Measurements from ENCODE around the gene NRXN2. TPM values are rescaled to one million over a fixed set of nuclear protein-coding genes. Genes with fewer than 3 reads are reported as not detected.

NRXN2 gene
- total and polyA plus RNA-seq, 7 donors, result 0.44 to 5.2 (median 1.9) TPM

DNA sequence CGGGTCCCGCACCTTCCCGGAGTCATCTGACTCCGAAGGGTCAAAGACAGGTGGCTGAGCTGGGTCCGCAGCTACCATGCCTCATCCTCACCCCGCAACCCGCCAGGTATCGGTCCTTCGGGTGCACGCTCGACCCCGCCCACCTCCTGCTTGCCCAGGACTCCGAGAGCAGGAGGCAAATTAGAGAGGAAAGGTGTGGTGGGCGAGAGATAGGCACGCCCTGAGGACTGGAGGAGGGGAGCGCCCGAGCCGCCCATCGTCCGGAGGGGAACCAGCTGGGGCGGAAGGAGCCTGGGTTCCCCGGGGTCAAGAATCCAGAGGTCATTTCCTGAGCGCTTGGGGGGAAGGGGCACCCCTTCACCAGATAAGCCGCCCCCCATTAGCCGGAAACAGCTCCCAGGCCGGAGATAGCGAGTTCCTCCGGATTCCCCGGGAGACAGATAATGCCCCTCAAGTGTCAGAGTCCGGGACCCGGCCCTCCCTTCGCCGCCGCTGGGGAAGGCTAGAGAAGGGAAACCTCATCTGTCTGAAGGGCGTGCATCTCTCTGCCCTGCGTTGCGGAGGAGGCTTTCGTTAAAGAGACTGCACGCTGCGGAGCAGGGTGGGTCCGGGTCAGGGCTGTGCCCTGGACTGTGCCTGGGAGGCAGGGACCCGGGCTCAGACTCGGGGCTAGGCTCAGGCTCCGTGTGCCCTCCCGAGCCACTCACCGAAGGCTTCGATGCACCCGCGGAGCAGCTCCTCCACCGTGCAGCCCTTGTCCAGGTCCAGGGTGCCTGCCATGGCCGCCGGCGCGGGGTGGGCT is 19.3 kb upstream of the NRXN2 start:
- H3K9me3 ChIP-seq, result no peaks in the 10 kb centered on the region
- H3K27me3 ChIP-seq (ENCODE audit: insufficient read depth in 3 of 3, low read length in 2 of 3), result no peaks in the 10 kb centered on the region
- WGBS, 3 donors, result 23 to 30% (median 23%) methylated on average over 44 to 54 of the region's 54 CpGs
- ATAC-seq (peak in 1 of 4 donors; percentile 2), DNase-seq (no peak)
- H3K4me1 ChIP-seq, result peaks cover 40% of the 10 kb centered on the region
- intact Hi-C loops (cut with DNase I), result loop anchor here in 1 of 2 donors (5.0 kb wide), 1 partner anchor 55 kb away; no protein-coding TSS in a partner anchor
- H3K4me3 ChIP-seq, result peak overlapping the region; percentile 76
- H3K27ac ChIP-seq, result peak overlapping the region; percentile 82
- TF ChIP-seq, protein P1, sequence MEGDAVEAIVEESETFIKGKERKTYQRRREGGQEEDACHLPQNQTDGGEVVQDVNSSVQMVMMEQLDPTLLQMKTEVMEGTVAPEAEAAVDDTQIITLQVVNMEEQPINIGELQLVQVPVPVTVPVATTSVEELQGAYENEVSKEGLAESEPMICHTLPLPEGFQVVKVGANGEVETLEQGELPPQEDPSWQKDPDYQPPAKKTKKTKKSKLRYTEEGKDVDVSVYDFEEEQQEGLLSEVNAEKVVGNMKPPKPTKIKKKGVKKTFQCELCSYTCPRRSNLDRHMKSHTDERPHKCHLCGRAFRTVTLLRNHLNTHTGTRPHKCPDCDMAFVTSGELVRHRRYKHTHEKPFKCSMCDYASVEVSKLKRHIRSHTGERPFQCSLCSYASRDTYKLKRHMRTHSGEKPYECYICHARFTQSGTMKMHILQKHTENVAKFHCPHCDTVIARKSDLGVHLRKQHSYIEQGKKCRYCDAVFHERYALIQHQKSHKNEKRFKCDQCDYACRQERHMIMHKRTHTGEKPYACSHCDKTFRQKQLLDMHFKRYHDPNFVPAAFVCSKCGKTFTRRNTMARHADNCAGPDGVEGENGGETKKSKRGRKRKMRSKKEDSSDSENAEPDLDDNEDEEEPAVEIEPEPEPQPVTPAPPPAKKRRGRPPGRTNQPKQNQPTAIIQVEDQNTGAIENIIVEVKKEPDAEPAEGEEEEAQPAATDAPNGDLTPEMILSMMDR (IDR thresholded peaks at IDR 0.05), result no peak
- H3K36me3 ChIP-seq (ENCODE audit: insufficient read depth in 1 of 2, low read depth in 1 of 2), result peaks cover 0 to 7% of the 10 kb centered on the region in 2 donors

DNA sequence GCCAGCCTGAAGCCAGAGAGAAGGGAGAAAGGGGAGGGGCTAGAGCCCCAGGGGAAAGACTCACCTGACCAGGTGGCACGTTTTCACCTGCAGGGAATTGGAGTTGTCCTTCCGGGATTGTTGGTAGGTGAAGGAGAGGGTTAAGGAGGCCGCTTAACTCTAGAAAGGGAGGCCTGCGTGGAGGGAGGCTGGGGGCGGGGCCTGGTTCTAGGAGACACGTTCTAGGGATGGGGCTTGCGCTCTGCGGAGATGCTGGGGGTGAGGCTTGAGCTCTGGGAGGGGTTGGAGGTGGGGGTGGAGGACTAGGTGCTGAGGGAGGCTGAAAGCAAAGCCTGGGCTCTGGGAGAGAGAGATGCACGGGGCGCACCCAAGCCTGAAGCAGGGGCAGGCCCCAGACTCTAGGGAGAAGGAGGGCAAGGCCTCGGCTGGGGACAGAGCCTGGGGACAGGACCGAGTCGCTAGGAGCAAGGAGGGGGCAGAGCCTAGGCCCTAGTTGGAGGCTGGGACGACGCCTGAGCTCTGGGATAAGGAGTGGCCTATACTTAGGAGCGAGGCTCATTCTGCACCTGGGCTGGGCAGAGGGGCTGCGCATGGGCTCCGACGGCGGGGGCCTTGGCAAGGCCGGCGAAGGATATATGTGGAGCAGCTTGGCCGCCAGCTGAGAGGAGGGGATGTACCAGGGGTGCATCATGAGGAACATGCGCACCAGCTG is 18.5 kb upstream of the NRXN2 start:
- DNase-seq, result no peak
- no peak overlapping the region for H3K27ac ChIP-seq

DNA sequence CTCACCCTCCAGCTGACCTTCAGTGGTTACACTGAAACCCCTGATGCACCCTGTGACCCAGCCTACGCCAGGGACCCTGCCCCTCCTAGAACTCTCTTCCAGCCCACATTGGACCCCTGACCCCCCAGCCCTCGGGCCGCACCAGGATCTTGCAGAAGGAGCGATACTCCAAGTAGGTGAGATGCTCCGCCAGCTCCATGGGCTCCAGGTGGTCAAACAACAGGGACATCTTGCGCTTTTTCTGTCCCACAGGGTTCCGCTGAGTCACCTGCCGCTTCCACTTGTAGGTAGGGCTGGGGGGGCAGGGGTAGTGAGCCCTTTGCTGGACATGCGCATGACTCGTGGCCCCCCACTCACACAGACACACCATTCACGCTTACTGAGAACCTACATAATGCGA is 16.9 kb upstream of the NRXN2 start:
- intact Hi-C loops (cut with DNase I), result loop anchor here in 1 of 2 donors (5.0 kb wide), 1 partner anchor 53 kb away; no protein-coding TSS in a partner anchor
- Histone ChIP-seq H3K9me3 (no peaks in the 10 kb centered on the region), H3K4me3 (no peak overlapping the region), H3K4me1 (peaks cover 17% of the 10 kb centered on the region), H3K27me3 (ENCODE audit: insufficient read depth in 3 of 3, low read length in 2 of 3) (no peaks in the 10 kb centered on the region), H3K27ac (no peak overlapping the region), H3K36me3 (ENCODE audit: insufficient read depth in 1 of 2, low read depth in 1 of 2) (peaks cover 0 to 6% of the 10 kb centered on the region in 2 donors)
- DNase-seq (no peak), ATAC-seq (no peak)
- TF ChIP-seq, protein P1 (IDR thresholded peaks at IDR 0.05), result no peak
- WGBS, 3 donors, result 94 to 98% (median 97%) methylated on average over 12 of the region's 12 CpGs

More for the DNA sequence above, 18.5 kb upstream of the NRXN2 start:
- Histone ChIP-seq H3K4me3 (peak overlapping the region; percentile 76), H3K36me3 (ENCODE audit: insufficient read depth in 1 of 2, low read depth in 1 of 2) (peaks cover 0 to 3% of the 10 kb centered on the region in 2 donors), H3K27me3 (ENCODE audit: insufficient read depth in 3 of 3, low read length in 2 of 3) (no peaks in the 10 kb centered on the region), H3K4me1 (peaks cover 33% of the 10 kb centered on the region), H3K9me3 (no peaks in the 10 kb centered on the region)
- TF ChIP-seq, protein P1 (IDR thresholded peaks at IDR 0.05), result no peak
- ATAC-seq, result no peak
- 69 to 77% (median 70%) methylated on average over 24 of the region's 24 CpGs for WGBS, 3 donors
- intact Hi-C loops (cut with DNase I), result loop anchor here in 1 of 2 donors (5.0 kb wide), 1 partner anchor 54 kb away; no protein-coding TSS in a partner anchor

DNA sequence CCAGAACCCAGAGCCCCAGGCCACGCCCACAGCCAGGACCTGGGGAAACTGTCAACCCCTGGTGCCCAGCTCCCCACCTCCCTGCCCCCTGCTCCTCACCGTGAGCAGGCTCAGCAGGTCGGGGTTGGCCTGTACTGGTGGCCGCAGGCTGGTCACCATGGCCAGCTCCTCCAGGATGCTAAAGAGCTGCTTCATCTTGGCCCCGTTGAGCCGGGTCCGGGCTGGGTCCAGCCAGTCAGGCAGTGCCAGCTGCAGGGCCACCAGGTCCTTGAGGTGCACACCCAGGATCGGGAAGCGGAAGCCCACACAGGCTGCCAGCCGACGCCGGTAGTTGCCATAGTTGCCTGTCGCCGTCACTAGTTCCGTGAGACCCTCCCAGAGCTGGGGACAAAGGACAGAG is 13.7 kb upstream of the NRXN2 start:
- H3K36me3 ChIP-seq (ENCODE audit: insufficient read depth in 1 of 2, low read depth in 1 of 2), result peaks cover 0 to 11% of the 10 kb centered on the region in 2 donors
- 92 to 93% (median 93%) methylated on average over 15 of the region's 15 CpGs for WGBS, 3 donors

More for the DNA sequence above, 13.7 kb upstream of the NRXN2 start:
- ATAC-seq, result no peak
- TF ChIP-seq, protein P1 (IDR thresholded peaks at IDR 0.05), result no peak
- Histone ChIP-seq H3K27ac (no peak overlapping the region), H3K4me1 (no peaks in the 10 kb centered on the region), H3K9me3 (no peaks in the 10 kb centered on the region), H3K4me3 (no peak overlapping the region), H3K27me3 (ENCODE audit: insufficient read depth in 3 of 3, low read length in 2 of 3) (no peaks in the 10 kb centered on the region)
- DNase-seq, result no peak
- intact Hi-C loops (cut with DNase I), result no loop called here
